A549 (cell line): ENCODE results near the gene SLC35B3. TPM values are rescaled to one million over a fixed set of nuclear protein-coding genes. Genes with fewer than 3 reads are reported as not detected.

Experiments used
- ATAC-seq, 2 experiments: fragments of 200-7000 bp in 1 of 2; fragments of >200 bp in 1 of 2; cut with Nextera tagmentation in 1 of 2; cut with Tn5 transposase in 1 of 2; 3 replicates each; pipeline versions ENCODE4 v1.8.0 to v1.9.1; 2018 to 2020; ENCODE audit warnings: mild to moderate bottlenecking in 1 of 2, moderate library complexity in 1 of 2
- CTCF ChIA-PET: fragments of 300-600 bp; sonication (Branson Sonifier 250); formaldehyde crosslinking; extraction: SDS; loops from one replicate; lab custom pipeline; 2021; ENCODE audit warnings: antibody characterized with exemption, inconsistent platforms; lab: Yijun Ruan, JAX
- POLR2A ChIA-PET: fragments of 350-600 bp; formaldehyde crosslinking; extraction: SDS; loops from one replicate; lab custom pipeline; 2021; ENCODE audit warnings: antibody characterized with exemption, inconsistent platforms; lab: Yijun Ruan, JAX
- DNase-seq, 2 experiments: peaks; one replicate each; pipeline versions ENCODE4 v3.0.0 to v3.0.0-alpha.2; 2011 to 2016; ENCODE audit warnings: low read depth in 1 of 2, low spot score in 1 of 2
- FAIRE-seq: peaks from 2 replicates; lab custom pipeline; 2011; peaks lifted over from hg19 to GRCh38; lab: Jason Lieb, UNC
- H3K27ac ChIP-seq, 2 experiments: fragments of >200 bp; sonication (Bioruptor Twin); formaldehyde crosslinking; 3 replicates each; pipeline ENCODE4 v1.5.1; 2016 to 2017
- H3K4me1 ChIP-seq: fragments of >200 bp; sonication (Bioruptor Twin); formaldehyde crosslinking; 3 replicates; pipeline ENCODE4 v1.6.1; 2016
- H3K4me2 ChIP-seq: fragments of >200 bp; sonication (Bioruptor Twin); formaldehyde crosslinking; 3 replicates; pipeline ENCODE4 v1.6.1; 2016
- H3K4me3 ChIP-seq: fragments of >200 bp; sonication (Bioruptor Twin); formaldehyde crosslinking; 3 replicates; pipeline ENCODE4 v1.5.1; 2016
- H3K9me3 ChIP-seq: fragments of >200 bp; sonication (Bioruptor Twin); formaldehyde crosslinking; 3 replicates; pipeline ENCODE4 v1.6.1; 2016
- ATOH8 ChIP-seq: fragments of 250-450 bp; sonication (Bioruptor Pico); IDR thresholded peaks from 2 replicates; pipeline ENCODE4 v1.5.0; 2020; ENCODE audit warnings: low read depth, mild to moderate bottlenecking, moderate library complexity
- BCL3 ChIP-seq: fragments of >200 bp; sonication (Bioruptor Twin); formaldehyde crosslinking; IDR thresholded peaks from 3 replicates; pipeline ENCODE4 v1.6.1; 2016
- CBX2 ChIP-seq: fragments of 200-600 bp; sonication (generic); IDR thresholded peaks from 2 replicates; pipeline ENCODE4 v1.6.1; 2016; ENCODE audit warnings: low read depth, mild to moderate bottlenecking, borderline replicate concordance
- CEBPB ChIP-seq, 2 experiments: fragments of >200 bp in 1 of 2; sonication (Bioruptor Twin) in 1 of 2; formaldehyde crosslinking in 1 of 2; IDR thresholded peaks; 2 replicates each; pipeline ENCODE4 v1.6.1; 2012 to 2016
- CHD2 ChIP-seq: fragments of 150-350 bp; IDR thresholded peaks from 2 replicates; pipeline ENCODE4 v1.6.1; 2014; ENCODE audit warnings: low read length; ENCODE audit not compliant: partially characterized antibody
- CHD4 ChIP-seq: fragments of 200-600 bp; sonication (generic); IDR thresholded peaks from 2 replicates; pipeline ENCODE4 v1.6.1; 2016; ENCODE audit warnings: antibody characterized with exemption, mild to moderate bottlenecking, borderline replicate concordance
- E2F6 ChIP-seq: IDR thresholded peaks from 2 replicates; pipeline ENCODE4 v1.6.1; 2012; ENCODE audit warnings: low read depth, borderline replicate concordance
- EP300 ChIP-seq, 2 experiments: fragments of >200 bp; sonication (Bioruptor Twin); formaldehyde crosslinking; IDR thresholded peaks; 2 replicates in 1 of 2; 3 replicates in 1 of 2; pipeline ENCODE4 v1.6.1; 2016 to 2017
- FOSB ChIP-seq: fragments of 250-450 bp; sonication (Bioruptor Pico); IDR thresholded peaks from 2 replicates; pipeline ENCODE4 v1.5.0; 2020; ENCODE audit warnings: mild to moderate bottlenecking, moderate library complexity
- FOSL2 ChIP-seq, 2 experiments: fragments of 450-650 bp in 1 of 2; fragments of >200 bp in 1 of 2; sonication (Bioruptor Twin) in 1 of 2; formaldehyde crosslinking; IDR thresholded peaks; 2 replicates each; pipeline versions ENCODE4 v1.5.0 to v1.6.1; 2016 to 2020; ENCODE audit warnings: mild to moderate bottlenecking in 1 of 2, moderate library complexity in 1 of 2
- GATA3 ChIP-seq: IDR thresholded peaks from 2 replicates; pipeline ENCODE4 v1.6.1; 2012; ENCODE audit warnings: borderline replicate concordance
- HDAC2 ChIP-seq: fragments of 200-600 bp; sonication (generic); IDR thresholded peaks from 2 replicates; pipeline ENCODE4 v1.6.1; 2016
- HEYL ChIP-seq: fragments of 250-450 bp; sonication (Bioruptor Pico); IDR thresholded peaks from 2 replicates; pipeline ENCODE4 v1.8.0; 2021; ENCODE audit warnings: mild to moderate bottlenecking, moderate library complexity
- HMGXB4 ChIP-seq: fragments of 250-450 bp; sonication (Bioruptor Pico); IDR thresholded peaks from 2 replicates; pipeline ENCODE4 v1.5.0; 2021; ENCODE audit warnings: mild to moderate bottlenecking, moderate library complexity, borderline replicate concordance
- HOXB13 ChIP-seq: fragments of 250-450 bp; sonication (Bioruptor Pico); IDR thresholded peaks from 2 replicates; pipeline ENCODE4 v1.5.0; 2020; ENCODE audit warnings: low read depth, mild to moderate bottlenecking, moderate library complexity
- JUN ChIP-seq, 2 experiments: fragments of >200 bp; sonication (Bioruptor Twin); formaldehyde crosslinking; IDR thresholded peaks; 2 replicates in 1 of 2; 3 replicates in 1 of 2; pipeline ENCODE4 v1.6.1; 2016 to 2017
- KDM1A ChIP-seq: fragments of 200-600 bp; sonication (generic); IDR thresholded peaks from 2 replicates; pipeline ENCODE4 v1.6.1; 2016; ENCODE audit warnings: low read depth, mild to moderate bottlenecking
- MAX ChIP-seq: IDR thresholded peaks from 2 replicates; pipeline ENCODE4 v1.6.1; 2012
- MAZ ChIP-seq: fragments of 150-350 bp; IDR thresholded peaks from 2 replicates; pipeline ENCODE4 v1.6.1; 2014; ENCODE audit warnings: antibody characterized with exemption, low read depth, low read length, borderline replicate concordance
- NR3C1 ChIP-seq: fragments of >200 bp; sonication (Bioruptor Twin); formaldehyde crosslinking; IDR thresholded peaks from 3 replicates; pipeline ENCODE4 v1.6.1; 2017
- PBX3 ChIP-seq: IDR thresholded peaks from 2 replicates; pipeline ENCODE4 v1.6.1; 2012
- PHF8 ChIP-seq: fragments of 200-600 bp; sonication (generic); IDR thresholded peaks from 2 replicates; pipeline ENCODE4 v1.6.1; 2016; ENCODE audit warnings: low read depth, mild to moderate bottlenecking, antibody characterized with exemption, moderate library complexity, borderline replicate concordance
- POLR2A ChIP-seq: IDR thresholded peaks from 2 replicates; pipeline ENCODE4 v1.6.1; 2012; ENCODE audit warnings: mild to moderate bottlenecking, low read length
- POLR2AphosphoS2 ChIP-seq: conservative IDR thresholded peaks from 2 replicates; pipeline ENCODE4 v1.6.1; 2012; ENCODE audit warnings: low read length, improper control_type of control experiment, inconsistent platforms
- REST ChIP-seq: fragments of 200-600 bp; sonication (generic); IDR thresholded peaks from 2 replicates; pipeline ENCODE4 v1.6.1; 2016; ENCODE audit warnings: antibody characterized with exemption, mild to moderate bottlenecking, moderate library complexity
- RFX5 ChIP-seq: fragments of 450-650 bp; IDR thresholded peaks from 2 replicates; pipeline ENCODE4 v1.7.1; 2014; ENCODE audit warnings: antibody characterized with exemption, mild to moderate bottlenecking, moderate library complexity
- SREBF2 ChIP-seq: fragments of 450-650 bp; IDR thresholded peaks from 2 replicates; pipeline ENCODE4 v1.6.1; 2014; ENCODE audit warnings: mild to moderate bottlenecking, moderate library complexity
- TFCP2L1 ChIP-seq: fragments of 250-450 bp; sonication (Bioruptor Pico); IDR thresholded peaks from 2 replicates; pipeline ENCODE4 v1.5.0; 2021; ENCODE audit warnings: mild to moderate bottlenecking
- ZC3H11A ChIP-seq: fragments of 450-650 bp; IDR thresholded peaks from 2 replicates; pipeline ENCODE4 v1.6.1; 2014; ENCODE audit warnings: antibody characterized with exemption, mild to moderate bottlenecking
- ZFP36 ChIP-seq: fragments of 450-650 bp; IDR thresholded peaks from 2 replicates; pipeline ENCODE4 v1.6.1; 2014; ENCODE audit warnings: borderline replicate concordance; ENCODE audit not compliant: partially characterized antibody
- WGBS: methylation state at CpG from one replicate; pipeline ENCODE4 v1.1.6; 2017; ENCODE audit errors: missing lambda C conversion rate; 5-methylcytosine and 5-hydroxymethylcytosine counted together
- polyA minus RNA-seq: library from RNA; depleted of rRNA, polyadenylated mRNA; stranded (reverse); fragments of >200 nt; gene quantifications from 2 replicates; pipeline ENCODE4 v1.2.3, GENCODE V29; 2011; rRNA and poly(A)+ RNA removed
- polyA plus RNA-seq, 4 experiments: library from polyadenylated mRNA; depleted of rRNA in 3 of 4; stranded (reverse); fragments of >200 nt; fragmentation: RNase III in 1 of 4; extraction: RNeasy Plus Mini Kit Qiagen cat#74134 plus additional on column Dnase treatment in 1 of 4; gene quantifications; 2 replicates in 3 of 4; 3 replicates in 1 of 4; pipeline ENCODE4 v1.2.3, GENCODE V29; 2011 to 2017

Gene SLC35B3
- polyA plus RNA-seq (2011; rRNA removed) (20.2 and 22.9 TPM in 2 replicates), polyA plus RNA-seq (2017; fragmentation: RNase III; extraction: RNeasy Plus Mini Kit Qiagen cat#74134 plus additional on column Dnase treatment) (13.3 to 15.7 TPM (median 13.8 TPM) in 3 replicates), polyA minus RNA-seq (4.9 and 5.2 TPM in 2 replicates)
- 6.4 and 7.0 TPM in 2 replicates for polyA plus RNA-seq (2012; cell fraction: cytosol; rRNA removed)
- 2.0 and 3.9 TPM in 2 replicates for polyA plus RNA-seq (2012; cell fraction: nucleus; rRNA removed)

GRCh38 chr6:8435093-8435844, at the start of gene SLC35B3:
TSS of gene SLC35B3 (minus strand) at chr6:8435545.
- Histone ChIP-seq H3K27ac (peak within 1 kb of the TSS; percentile 87 to 96), H3K4me1 (peaks cover 10% of the 10 kb centered on the region; the same call in 1 of the 3 replicates), H3K4me2 (peak within 1 kb of the TSS; percentile 85), H3K9me3 (no peaks in the 10 kb centered on the region), H3K4me3 (peak within 1 kb of the TSS; percentile 85)
- TF ChIP-seq HEYL (no peak), CEBPB (IDR thresholded peaks at IDR 0.05) (no peak), NR3C1 (no peak), CBX2 (no peak), ZC3H11A (no peak), JUN (IDR thresholded peaks at IDR 0.05) (peak in 1 of 2 experiments; percentile 65; a peak in 3 of 5 replicates), POLR2AphosphoS2 (no peak), ZFP36 (no peak), PHF8 (peak; percentile 83), REST (no peak), EP300 (IDR thresholded peaks at IDR 0.05) (no peak), CHD4 (no peak), HMGXB4 (CRISPR knock-in tag) (no peak), CHD2 (no peak), ATOH8 (CRISPR knock-in tag) (no peak), HDAC2 (no peak), SREBF2 (no peak), E2F6 (peak; percentile 81), KDM1A (no peak), POLR2A (peak; percentile 71), RFX5 (no peak), FOSB (no peak), TFCP2L1 (no peak), FOSL2 (IDR thresholded peaks at IDR 0.05) (no peak), FOSL2 (CRISPR knock-in tag; IDR thresholded peaks at IDR 0.05) (no peak), GATA3 (no peak), MAX (peak; percentile 77), BCL3 (0 out of 3 replicates have a peak, but pooled peaks have one; percentile 20), HOXB13 (CRISPR knock-in tag) (no peak), MAZ (no peak), PBX3 (no peak)
- WGBS = 2% methylated on average over 26 of the region's 62 CpGs
- ChIA-PET POLR2A (no interaction called here), CTCF (no interaction called here)
- FAIRE-seq (no peak), DNase-seq (peak; percentile 74 to 90), ATAC-seq (peak; percentile 95 to 99)
